Fibroblast of lung (primary cell): ENCODE results near the gene FAM167B. TPM values are rescaled to one million over a fixed set of nuclear protein-coding genes. Genes with fewer than 3 reads are reported as not detected.

Experiments
- DNase-seq, 2 donors: peaks; one replicate each; pipeline versions ENCODE4 v3.0.0 to v3.0.0-alpha.2; 2010; ENCODE audit warnings: low read depth in 2 of 2
- H2AFZ ChIP-seq: 2 replicates; pipeline ENCODE4 v1.5.1; 2012; ENCODE audit warnings: low read length, control low read depth, inconsistent platforms
- H3K27ac ChIP-seq: 2 replicates; pipeline ENCODE4 v1.5.1; 2011; ENCODE audit warnings: low read length, control low read depth; ENCODE audit not compliant: insufficient read depth
- H3K27me3 ChIP-seq: 2 replicates; pipeline ENCODE4 v1.5.1; 2011; ENCODE audit warnings: mild to moderate bottlenecking, low read length; ENCODE audit not compliant: control insufficient read depth, insufficient read depth
- H3K36me3 ChIP-seq: 2 replicates; pipeline ENCODE4 v1.5.1; 2011; ENCODE audit warnings: low read length; ENCODE audit not compliant: control insufficient read depth, insufficient read depth
- H3K4me1 ChIP-seq: 2 replicates; pipeline ENCODE4 v1.5.1; 2011; ENCODE audit warnings: low read length; ENCODE audit not compliant: control insufficient read depth, insufficient read depth; ENCODE audit errors: extremely low read depth
- H3K4me2 ChIP-seq: 2 replicates; pipeline ENCODE4 v1.5.1; 2011; ENCODE audit warnings: low read length, control low read depth; ENCODE audit not compliant: insufficient read depth; ENCODE audit errors: extremely low read depth
- H3K4me3 ChIP-seq, 4 experiments: fragments of 200-600 bp in 1 of 4; sonication (generic) in 1 of 4; replicated peaks in 1 of 4; 2 replicates each; pipeline ENCODE4 v1.5.1; 2011 to 2016; ENCODE audit warnings: low read length in 4 of 4, low read depth in 3 of 4, mild to moderate bottlenecking in 3 of 4, control low read depth in 2 of 4, inconsistent platforms in 1 of 4, mixed read lengths in 1 of 4; ENCODE audit not compliant: insufficient read depth in 1 of 4; ENCODE audit errors: control extremely low read depth in 1 of 4
- H3K79me2 ChIP-seq: 2 replicates; pipeline ENCODE4 v1.5.1; 2012; ENCODE audit warnings: mild to moderate bottlenecking, low read length, inconsistent platforms; ENCODE audit not compliant: control insufficient read depth, insufficient read depth
- H3K9ac ChIP-seq: 2 replicates; pipeline ENCODE4 v1.5.1; 2011; ENCODE audit warnings: mild to moderate bottlenecking, low read length, control low read depth; ENCODE audit not compliant: insufficient read depth
- H3K9me3 ChIP-seq: 2 replicates; pipeline ENCODE4 v1.5.1; 2012; ENCODE audit warnings: low read depth, low read length; ENCODE audit not compliant: control insufficient read depth, insufficient read depth
- H4K20me1 ChIP-seq: 2 replicates; pipeline ENCODE4 v1.5.1; 2011; ENCODE audit warnings: low read length; ENCODE audit not compliant: control insufficient read depth, insufficient read depth; ENCODE audit errors: extremely low read depth
- EZH2 ChIP-seq: IDR thresholded peaks from 2 replicates; pipeline ENCODE4 v1.5.1; 2012; ENCODE audit warnings: low read length, control low read depth, mild to moderate bottlenecking; ENCODE audit errors: missing control alignments
- polyA plus RNA-seq, 2 donors: library from polyadenylated mRNA; depleted of rRNA in 1 of 2; stranded (reverse) in 1 of 2; unstranded in 1 of 2; fragments of >200 nt; gene quantifications; 2 replicates each; pipeline ENCODE4 v1.2.1, GENCODE V29; 2011 to 2012; ENCODE audit warnings: missing spikeins in 1 of 2
- total RNA-seq: library from RNA; depleted of rRNA; stranded (reverse); fragments of >200 nt; gene quantifications from 2 replicates; pipeline ENCODE4 v1.2.1, GENCODE V29; 2014
- TF ChIP-seq, protein P1 (sequence below), 2 donors: IDR thresholded peaks in 1 of 2; conservative IDR thresholded peaks in 1 of 2; 1 replicate in 1 of 2; 2 replicates in 1 of 2; pipeline ENCODE4 v1.5.1; 2011 to 2012; ENCODE audit warnings: low read length in 2 of 2, control low read depth in 1 of 2, inconsistent platforms in 1 of 2, low read depth in 1 of 2, mild to moderate bottlenecking in 1 of 2

Gene FAM167B
- total and polyA plus RNA-seq, 2 donors (not counting 1 experiment from before 2014, with no cell fraction given) = 1.3 to 2.1 TPM

DNA sequence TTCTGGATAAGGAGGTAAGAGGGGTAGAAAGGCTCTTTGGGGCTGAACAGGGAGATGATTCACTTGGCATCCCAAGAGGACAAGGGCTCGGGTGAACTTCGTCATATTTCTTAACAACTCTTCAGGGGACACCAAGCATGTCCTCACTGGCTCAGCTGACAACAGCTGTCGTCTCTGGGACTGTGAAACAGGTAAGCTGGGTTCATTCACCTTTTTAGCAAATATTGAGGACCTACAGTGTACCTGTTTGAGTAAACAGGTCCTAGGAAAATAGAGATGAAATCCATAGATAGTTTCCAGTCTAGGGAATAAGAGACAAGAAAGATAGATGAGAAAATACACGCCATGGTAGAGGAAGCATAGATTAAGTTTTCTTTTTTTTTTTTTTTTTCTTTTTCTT, 22.7 kb upstream of the FAM167B start:
- no peak for TF ChIP-seq EZH2
- Histone ChIP-seq H3K9me3 (no peaks in the 10 kb centered on the region), H3K79me2 (peaks cover 33% of the 10 kb centered on the region), H3K4me2 (no peak overlapping the region), H3K36me3 (peaks cover 24% of the 10 kb centered on the region), H3K27ac (peak overlapping the region; percentile 100), H3K4me1 (peaks cover 20% of the 10 kb centered on the region), H3K4me3 (no peak overlapping the region), H4K20me1 (no peaks in the 10 kb centered on the region), H2AFZ (no peak overlapping the region), H3K9ac (no peak overlapping the region), H3K27me3 (no peaks in the 10 kb centered on the region)
- DNase-seq = no peak

DNA sequence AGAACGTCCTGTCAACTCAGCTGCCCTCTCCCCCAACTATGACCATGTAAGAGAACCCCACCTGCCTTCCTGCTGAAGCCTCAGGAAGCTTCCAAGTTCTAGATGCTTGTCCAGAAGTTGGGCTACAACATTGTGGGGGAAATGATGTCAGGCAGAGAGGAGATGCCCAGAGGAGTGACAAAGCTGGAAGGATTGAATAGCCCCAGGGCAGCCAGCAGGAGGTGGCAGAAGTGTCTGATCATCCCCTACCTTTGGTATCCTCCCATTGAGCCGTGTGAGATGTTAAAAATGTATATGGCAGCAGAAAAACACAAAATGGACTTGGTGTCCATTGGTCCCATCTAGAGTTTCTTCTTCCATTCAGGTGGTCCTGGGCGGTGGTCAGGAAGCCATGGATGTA, 18.3 kb upstream of the FAM167B start:
- Histone ChIP-seq H3K4me2 (no peak overlapping the region), H3K9ac (no peak overlapping the region), H3K27ac (no peak overlapping the region), H3K27me3 (no peaks in the 10 kb centered on the region), H3K36me3 (peaks cover 30% of the 10 kb centered on the region), H2AFZ (no peak overlapping the region), H3K4me1 (no peaks in the 10 kb centered on the region), H3K79me2 (peaks cover 8% of the 10 kb centered on the region), H3K9me3 (no peaks in the 10 kb centered on the region), H3K4me3 (no peak overlapping the region), H4K20me1 (no peaks in the 10 kb centered on the region)
- TF ChIP-seq, protein P1, sequence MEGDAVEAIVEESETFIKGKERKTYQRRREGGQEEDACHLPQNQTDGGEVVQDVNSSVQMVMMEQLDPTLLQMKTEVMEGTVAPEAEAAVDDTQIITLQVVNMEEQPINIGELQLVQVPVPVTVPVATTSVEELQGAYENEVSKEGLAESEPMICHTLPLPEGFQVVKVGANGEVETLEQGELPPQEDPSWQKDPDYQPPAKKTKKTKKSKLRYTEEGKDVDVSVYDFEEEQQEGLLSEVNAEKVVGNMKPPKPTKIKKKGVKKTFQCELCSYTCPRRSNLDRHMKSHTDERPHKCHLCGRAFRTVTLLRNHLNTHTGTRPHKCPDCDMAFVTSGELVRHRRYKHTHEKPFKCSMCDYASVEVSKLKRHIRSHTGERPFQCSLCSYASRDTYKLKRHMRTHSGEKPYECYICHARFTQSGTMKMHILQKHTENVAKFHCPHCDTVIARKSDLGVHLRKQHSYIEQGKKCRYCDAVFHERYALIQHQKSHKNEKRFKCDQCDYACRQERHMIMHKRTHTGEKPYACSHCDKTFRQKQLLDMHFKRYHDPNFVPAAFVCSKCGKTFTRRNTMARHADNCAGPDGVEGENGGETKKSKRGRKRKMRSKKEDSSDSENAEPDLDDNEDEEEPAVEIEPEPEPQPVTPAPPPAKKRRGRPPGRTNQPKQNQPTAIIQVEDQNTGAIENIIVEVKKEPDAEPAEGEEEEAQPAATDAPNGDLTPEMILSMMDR (conservative IDR thresholded peaks at IDR 0.05 in 1 of 2, IDR thresholded peaks at IDR 0.05 in 1 of 2; ENCODE audit: low read depth in 1 of 2, low read length in 2 of 2) = no peak
- TF ChIP-seq EZH2 = no peak
- no peak for DNase-seq

DNA sequence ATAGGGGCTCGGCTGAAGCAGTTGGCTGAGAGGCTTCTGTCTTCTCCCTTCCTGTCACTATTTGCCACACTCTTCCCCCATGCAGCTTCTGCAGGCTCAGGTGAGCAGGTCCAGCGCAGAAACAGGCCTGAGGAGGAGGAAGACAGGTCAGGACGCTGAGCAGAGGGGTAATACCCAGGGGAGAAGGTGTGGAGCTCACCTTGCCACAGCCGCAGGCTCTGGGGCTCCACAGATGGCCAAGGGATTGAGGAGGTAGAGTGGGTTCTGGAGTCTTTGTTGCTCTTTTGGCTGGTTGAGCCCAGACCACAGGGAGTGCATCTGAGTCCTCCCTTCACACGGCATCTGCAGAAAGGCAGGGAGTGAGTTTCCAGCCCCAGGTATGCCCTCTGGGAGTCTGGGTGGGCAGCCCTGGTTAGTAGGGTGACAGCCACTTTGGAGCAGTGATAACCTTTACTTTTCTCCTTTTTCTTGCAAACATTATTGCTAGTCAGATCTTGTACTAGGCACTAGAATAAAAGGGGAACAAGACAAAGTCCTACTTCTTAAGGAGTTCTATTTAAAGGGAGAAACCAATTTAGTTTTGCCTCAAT, 15.1 kb upstream of the FAM167B start:
- no peaks in the 10 kb centered on the region for H4K20me1 ChIP-seq
- H3K4me1 ChIP-seq = peaks cover 5% of the 10 kb centered on the region
- DNase-seq = no peak
- no peak for TF ChIP-seq EZH2
- TF ChIP-seq, protein P1 (conservative IDR thresholded peaks at IDR 0.05 in 1 of 2, IDR thresholded peaks at IDR 0.05 in 1 of 2; ENCODE audit: low read depth in 1 of 2, low read length in 2 of 2) = no peak
- H3K9ac ChIP-seq = no peak overlapping the region
- H3K9me3 ChIP-seq = no peaks in the 10 kb centered on the region
- H3K79me2 ChIP-seq = no peaks in the 10 kb centered on the region
- H3K27me3 ChIP-seq = no peaks in the 10 kb centered on the region
- no peak overlapping the region for H3K27ac ChIP-seq
- no peak overlapping the region for H2AFZ ChIP-seq
- H3K4me3 ChIP-seq = no peak overlapping the region
- H3K36me3 ChIP-seq = peaks cover 25% of the 10 kb centered on the region
- no peak overlapping the region for H3K4me2 ChIP-seq
